Measurements from ENCODE around the gene AGAP1. TPM values are rescaled to one million over a fixed set of nuclear protein-coding genes. Genes with fewer than 3 reads are reported as not detected.

The AGAP1 gene
- total RNA-seq, 1 experiment from 2014 or later: 25.8 TPM

- Histone ChIP-seq H3K4ac (ENCODE audit: low read depth, low read length) (no peak overlapping the region), H3K79me2 (ENCODE audit: insufficient read depth, low read length) (peaks cover 14% of the 10 kb centered on the region; the same call in 1 of the 2 replicates), H2BK15ac (ENCODE audit: low read depth, low read length) (no peak overlapping the region), H4K20me1 (ENCODE audit: control insufficient read depth, insufficient read depth, insufficient read length) (no peaks in the 10 kb centered on the region), H3K23me2 (ENCODE audit: insufficient read length, low read depth, low read length, poor library complexity, severe bottlenecking) (peaks cover 4% of the 10 kb centered on the region), H3K79me1 (ENCODE audit: insufficient read depth, low read depth, low read length, poor library complexity, severe bottlenecking) (no peaks in the 10 kb centered on the region), H3K27me3 (ENCODE audit: insufficient read depth, low read length) (no peaks in the 10 kb centered on the region), H2AK5ac (ENCODE audit: insufficient read length, low read length) (no peak overlapping the region), H4K91ac (ENCODE audit: insufficient read length, low read depth, low read length) (no peak overlapping the region), H3K9me3 (ENCODE audit: control insufficient read depth, low read depth, low read length) (no peaks in the 10 kb centered on the region), H3K27ac (ENCODE audit: insufficient read length, low read depth, low read length) (no peak overlapping the region), H3T11ph (ENCODE audit: low read length) (no peak overlapping the region), H2BK5ac (ENCODE audit: insufficient read length, low read length) (no peak overlapping the region), H3K56ac (ENCODE audit: insufficient read length, low read depth, low read length) (no peak overlapping the region), H2BK120ac (ENCODE audit: low read depth, low read length, poor library complexity, severe bottlenecking) (no peak overlapping the region), H3K4me1 (ENCODE audit: insufficient read depth, low read length) (peaks cover 22% of the 10 kb centered on the region; the same call in 1 of the 2 replicates), H4K8ac (replicated peaks; ENCODE audit: insufficient read length, low read depth, low read length) (no peak overlapping the region), H2BK20ac (ENCODE audit: low read depth, low read length, poor library complexity, severe bottlenecking) (no peak overlapping the region), H3K23ac (ENCODE audit: insufficient read length, low read depth, low read length) (no peak overlapping the region), H3K14ac (ENCODE audit: insufficient read depth, low read length) (no peak overlapping the region), H2AFZ (ENCODE audit: low read length) (no peak overlapping the region), H3K18ac (ENCODE audit: insufficient read length, low read depth, low read length) (no peak overlapping the region), H3K9ac (ENCODE audit: extremely low read depth, insufficient read length, low read length) (no peak overlapping the region), H2BK12ac (ENCODE audit: insufficient read length, low read depth, low read length) (no peak overlapping the region), H4K5ac (ENCODE audit: insufficient read length, low read depth, low read length) (no peak overlapping the region), H3K4me2 (ENCODE audit: insufficient read depth, insufficient read length, low read length) (no peak overlapping the region)
- H3K36me3 Mint-ChIP-seq (ENCODE audit: insufficient read depth in 1 of 3, low read depth in 3 of 3): no peaks in the 10 kb centered on the region; a peak in 1 of 7 replicates
- H3K27me3 Mint-ChIP-seq (ENCODE audit: low read depth): peaks cover 6% of the 10 kb centered on the region; the same call in 1 of the 2 replicates
- peak overlapping the region; percentile 33; a peak in 3 of 5 replicates for H3K4me3 Mint-ChIP-seq
- H3K4me1 Mint-ChIP-seq: peaks cover 78 to 87% of the 10 kb centered on the region in 2 experiments
- TF ChIP-seq CTCF (conservative IDR thresholded peaks at IDR 0.05): no peak
- DNase-seq: no peak
- no CpG with 5 or more reads among the region's 18 CpGs for WGBS (ENCODE audit: extremely low coverage, insufficient read length, low lambda C conversion rate)
- peak overlapping the region; percentile 77 to 89 (median 89); a peak in 4 of 7 replicates for H3K27ac Mint-ChIP-seq
- H3K9me3 Mint-ChIP-seq: no peaks in the 10 kb centered on the region; a peak in 1 of 5 replicates
These were observed 7.2 kb downstream of the AGAP1 start for GRCh38 chr2:235500761-235501672.

Measured in H9 (cell line).